ENCODE data around the gene ATRX.
"Not testable (repeated sequence)": the region's sequence is repeated elsewhere in the genome, so short reads cannot be mapped to it uniquely, and the experiment has no call there.

ATRX gene

GRCh38 chrX:77572322-77572721 is 213.7 kb downstream of the ATRX start:
- Histone ChIP-seq H3K9me3 (ENCODE audit: insufficient read depth, low read length) (no peaks in the 10 kb centered on the region), H3K27me3 (ENCODE audit: insufficient read depth, insufficient read length) (no peaks in the 10 kb centered on the region), H3K36me3 (ENCODE audit: insufficient read depth, insufficient read length, low read length) (peaks cover 14% of the 10 kb centered on the region), H3K9ac (ENCODE audit: insufficient read length, low read depth) (no peak overlapping the region), H3K4me3 (ENCODE audit: insufficient read length, low read depth) (no peak overlapping the region), H3K4me1 (ENCODE audit: insufficient read depth, insufficient read length) (no peaks in the 10 kb centered on the region)
- no peak for DNase-seq (ENCODE audit: low read depth, low spot score)
- TF ChIP-seq YY1 (IDR thresholded peaks at IDR 0.05; ENCODE audit: insufficient read depth, insufficient read length) (no peak), SUZ12 (IDR thresholded peaks at IDR 0.05; ENCODE audit: extremely low read depth, insufficient read depth, insufficient read length) (no peak), ZNF274 (IDR thresholded peaks at IDR 0.05; ENCODE audit: low read depth, low read length) (no peak)

- H3K4me3 ChIP-seq (ENCODE audit: insufficient read length, low read depth), result no peak overlapping the region
- H3K9ac ChIP-seq (ENCODE audit: insufficient read length, low read depth), result no peak overlapping the region
- H3K36me3 ChIP-seq (ENCODE audit: insufficient read depth, insufficient read length, low read length), result peaks cover 4% of the 10 kb centered on the region
- peaks cover 8% of the 10 kb centered on the region; the same call in 1 of the 2 replicates for H3K9me3 ChIP-seq (ENCODE audit: insufficient read depth, low read length)
- H3K4me1 ChIP-seq (ENCODE audit: insufficient read depth, insufficient read length), result no peaks in the 10 kb centered on the region
- DNase-seq (ENCODE audit: low read depth, low spot score), result no peak
- no peaks in the 10 kb centered on the region for H3K27me3 ChIP-seq (ENCODE audit: insufficient read depth, insufficient read length)
- no peak for TF ChIP-seq ZNF274 (IDR thresholded peaks at IDR 0.05; ENCODE audit: low read depth, low read length)
- TF ChIP-seq YY1 (IDR thresholded peaks at IDR 0.05; ENCODE audit: insufficient read depth, insufficient read length), result no peak
- TF ChIP-seq SUZ12 (IDR thresholded peaks at IDR 0.05; ENCODE audit: extremely low read depth, insufficient read depth, insufficient read length), result no peak
These were observed 220.7 kb downstream of the ATRX start for GRCh38 chrX:77565278-77565677.

DNA sequence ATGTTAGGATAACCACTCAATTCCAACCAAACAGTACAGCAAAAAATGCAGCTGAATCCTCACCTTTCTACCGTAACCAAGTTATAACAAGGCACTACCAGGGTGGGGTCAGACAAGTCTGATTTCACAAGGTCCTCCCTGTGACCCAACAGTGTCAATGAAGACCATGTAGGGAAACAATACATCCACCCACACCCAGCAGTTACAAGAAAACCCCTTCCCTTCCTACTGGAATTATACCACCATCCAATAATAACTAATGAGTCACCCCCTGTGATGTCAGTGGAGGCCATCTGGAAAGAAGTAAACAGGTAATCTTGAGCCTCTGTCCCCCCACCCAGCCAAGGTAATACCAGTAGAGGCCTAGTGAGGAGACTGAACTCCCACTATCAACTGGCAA is 221.2 kb downstream of the ATRX start:
- Histone ChIP-seq H3K36me3 (ENCODE audit: insufficient read depth, insufficient read length, low read length) (peaks cover 4% of the 10 kb centered on the region), H3K9me3 (ENCODE audit: insufficient read depth, low read length) (peaks cover 8% of the 10 kb centered on the region; the same call in 1 of the 2 replicates), H3K4me3 (ENCODE audit: insufficient read length, low read depth) (no peak overlapping the region), H3K27me3 (ENCODE audit: insufficient read depth, insufficient read length) (no peaks in the 10 kb centered on the region), H3K9ac (ENCODE audit: insufficient read length, low read depth) (no peak overlapping the region), H3K4me1 (ENCODE audit: insufficient read depth, insufficient read length) (no peaks in the 10 kb centered on the region)
- TF ChIP-seq YY1 (IDR thresholded peaks at IDR 0.05; ENCODE audit: insufficient read depth, insufficient read length) (no peak), ZNF274 (IDR thresholded peaks at IDR 0.05; ENCODE audit: low read depth, low read length) (no peak), SUZ12 (IDR thresholded peaks at IDR 0.05; ENCODE audit: extremely low read depth, insufficient read depth, insufficient read length) (no peak)
- no peak for DNase-seq (ENCODE audit: low read depth, low spot score)

DNA sequence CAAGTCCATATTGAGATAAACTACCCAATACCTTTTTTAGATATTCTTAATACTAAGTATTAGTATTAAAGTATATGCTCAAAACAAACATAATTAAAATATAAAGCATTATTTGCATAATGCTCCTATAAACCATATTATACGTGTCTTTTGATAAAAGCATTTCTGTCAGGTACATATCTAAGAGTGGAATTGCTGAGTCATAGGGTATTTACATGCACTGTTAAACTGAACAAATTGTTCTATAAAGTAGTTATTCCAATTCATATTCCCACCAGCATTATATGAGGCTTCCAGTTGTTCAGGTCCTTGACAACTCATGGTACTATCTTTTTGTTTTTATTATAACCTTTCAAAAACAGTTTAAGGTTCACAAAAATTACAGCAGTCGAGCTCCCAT is 224.6 kb downstream of the ATRX start:
- TF ChIP-seq ZNF274 (IDR thresholded peaks at IDR 0.05; ENCODE audit: low read depth, low read length) (no peak), SUZ12 (IDR thresholded peaks at IDR 0.05; ENCODE audit: extremely low read depth, insufficient read depth, insufficient read length) (no peak), YY1 (IDR thresholded peaks at IDR 0.05; ENCODE audit: insufficient read depth, insufficient read length) (no peak)
- Histone ChIP-seq H3K9ac (ENCODE audit: insufficient read length, low read depth) (no peak overlapping the region), H3K36me3 (ENCODE audit: insufficient read depth, insufficient read length, low read length) (peaks cover 18% of the 10 kb centered on the region), H3K4me1 (ENCODE audit: insufficient read depth, insufficient read length) (no peaks in the 10 kb centered on the region), H3K27me3 (ENCODE audit: insufficient read depth, insufficient read length) (no peaks in the 10 kb centered on the region), H3K4me3 (ENCODE audit: insufficient read length, low read depth) (no peak overlapping the region), H3K9me3 (ENCODE audit: insufficient read depth, low read length) (peaks cover 5% of the 10 kb centered on the region; the same call in 1 of the 2 replicates)
- DNase-seq (ENCODE audit: low read depth, low spot score), result no peak

DNA sequence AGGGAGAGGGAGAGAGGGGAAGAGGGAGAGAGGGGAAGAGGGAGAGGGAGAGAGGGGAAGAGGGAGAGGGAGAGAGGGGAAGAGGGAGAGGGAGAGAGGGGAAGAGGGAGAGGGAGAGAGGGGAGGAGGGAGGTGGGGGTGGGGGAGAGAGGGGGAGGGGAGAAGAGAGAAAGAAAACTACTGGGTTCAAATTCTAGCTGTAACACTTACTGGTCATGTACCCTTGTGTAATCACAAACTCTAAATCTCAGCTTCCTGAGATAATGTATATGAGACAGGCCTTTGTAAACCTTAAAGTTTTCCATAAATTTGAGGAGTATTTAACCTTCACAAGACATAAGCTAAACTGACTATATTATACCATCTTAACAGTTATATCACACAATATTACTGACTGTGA is 229.7 kb downstream of the ATRX start:
- Histone ChIP-seq H3K4me3 (ENCODE audit: insufficient read length, low read depth) (no peak overlapping the region), H3K9me3 (ENCODE audit: insufficient read depth, low read length) (no peaks in the 10 kb centered on the region), H3K36me3 (ENCODE audit: insufficient read depth, insufficient read length, low read length) (peaks cover 16% of the 10 kb centered on the region), H3K4me1 (ENCODE audit: insufficient read depth, insufficient read length) (no peaks in the 10 kb centered on the region), H3K27me3 (ENCODE audit: insufficient read depth, insufficient read length) (no peaks in the 10 kb centered on the region), H3K9ac (ENCODE audit: insufficient read length, low read depth) (no peak overlapping the region)
- DNase-seq (ENCODE audit: low read depth, low spot score), result no peak
- TF ChIP-seq ZNF274 (IDR thresholded peaks at IDR 0.05; ENCODE audit: low read depth, low read length), result no peak
- TF ChIP-seq SUZ12 (IDR thresholded peaks at IDR 0.05; ENCODE audit: extremely low read depth, insufficient read depth, insufficient read length), result no peak
- no peak for TF ChIP-seq YY1 (IDR thresholded peaks at IDR 0.05; ENCODE audit: insufficient read depth, insufficient read length)

GRCh38 chrX:77548751-77549150 is 237.3 kb downstream of the ATRX start:
- Histone ChIP-seq H3K36me3 (ENCODE audit: insufficient read depth, insufficient read length, low read length) (peaks cover 4% of the 10 kb centered on the region), H3K27me3 (ENCODE audit: insufficient read depth, insufficient read length) (no peaks in the 10 kb centered on the region), H3K4me3 (ENCODE audit: insufficient read length, low read depth) (no peak overlapping the region), H3K9ac (ENCODE audit: insufficient read length, low read depth) (no peak overlapping the region), H3K9me3 (ENCODE audit: insufficient read depth, low read length) (no peaks in the 10 kb centered on the region), H3K4me1 (ENCODE audit: insufficient read depth, insufficient read length) (no peaks in the 10 kb centered on the region)
- TF ChIP-seq ZNF274 (IDR thresholded peaks at IDR 0.05; ENCODE audit: low read depth, low read length) (no peak), SUZ12 (IDR thresholded peaks at IDR 0.05; ENCODE audit: extremely low read depth, insufficient read depth, insufficient read length) (no peak), YY1 (IDR thresholded peaks at IDR 0.05; ENCODE audit: insufficient read depth, insufficient read length) (no peak)
- DNase-seq (ENCODE audit: low read depth, low spot score), result no peak

DNA sequence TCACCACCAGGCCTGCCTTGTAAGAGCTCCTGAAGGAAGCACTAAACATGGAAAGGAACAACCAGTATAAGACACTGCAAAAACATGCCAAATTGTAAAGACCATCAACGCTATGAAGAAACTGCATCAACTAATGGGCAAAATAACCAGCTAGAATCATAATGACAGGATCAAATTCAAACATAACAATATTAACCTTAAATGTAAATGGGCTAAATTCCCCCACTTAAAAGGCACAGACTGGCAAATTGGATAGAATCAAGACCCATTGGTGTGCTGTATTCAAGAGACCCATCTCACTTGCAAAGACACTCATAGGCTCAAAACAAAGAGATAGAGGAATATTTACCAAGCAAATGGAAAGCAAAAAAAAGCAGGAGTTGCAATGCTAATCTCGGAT is 246.2 kb downstream of the ATRX start:
- not testable (repeated sequence) for H3K27me3 ChIP-seq (ENCODE audit: insufficient read depth, insufficient read length); H3K4me1 ChIP-seq (ENCODE audit: insufficient read depth, insufficient read length); H3K9ac ChIP-seq (ENCODE audit: insufficient read length, low read depth); H3K36me3 ChIP-seq (ENCODE audit: insufficient read depth, insufficient read length, low read length); H3K9me3 ChIP-seq (ENCODE audit: insufficient read depth, low read length); DNase-seq (ENCODE audit: low read depth, low spot score); H3K4me3 ChIP-seq (ENCODE audit: insufficient read length, low read depth)

GRCh38 chrX:77531261-77531660 is 254.8 kb downstream of the ATRX start:
- not testable (repeated sequence) for H3K9ac ChIP-seq (ENCODE audit: insufficient read length, low read depth); H3K36me3 ChIP-seq (ENCODE audit: insufficient read depth, insufficient read length, low read length); H3K27me3 ChIP-seq (ENCODE audit: insufficient read depth, insufficient read length); H3K9me3 ChIP-seq (ENCODE audit: insufficient read depth, low read length); DNase-seq (ENCODE audit: low read depth, low spot score); H3K4me1 ChIP-seq (ENCODE audit: insufficient read depth, insufficient read length); H3K4me3 ChIP-seq (ENCODE audit: insufficient read length, low read depth)

Measured in NT2/D1 (cell line).